Prostate gland (tissue), 2 donors: Measurements from ENCODE around the gene SCFD2. TPM values are rescaled to one million over a fixed set of nuclear protein-coding genes. Genes with fewer than 3 reads are reported as not detected.

Experiments
- DNase-seq: peaks from one replicate; pipeline ENCODE4 v3.0.0-alpha.2; 2019; ENCODE audit warnings: low spot score
- H3K27ac ChIP-seq, 2 donors: fragments of 200-600 bp; sonication (generic); 2 replicates each; pipeline ENCODE4 v1.5.1; 2017 to 2019
- H3K27me3 ChIP-seq: fragments of 200-600 bp; sonication (generic); replicated peaks from 2 replicates; pipeline ENCODE4 v1.5.1; 2019; ENCODE audit not compliant: insufficient read depth
- H3K36me3 ChIP-seq, 2 donors: fragments of 200-600 bp; sonication (generic); 1 replicate in 1 of 2; 2 replicates in 1 of 2; pipeline versions ENCODE4 v1.5.1 to v1.8.1; 2017 to 2019
- H3K4me1 ChIP-seq: fragments of 200-600 bp; sonication (generic); replicated peaks from 2 replicates; pipeline ENCODE4 v1.5.1; 2019
- H3K4me3 ChIP-seq, 2 donors: fragments of 200-600 bp; sonication (generic); 2 replicates each; pipeline ENCODE4 v1.5.1; 2017 to 2019
- H3K9me3 ChIP-seq: fragments of 200-600 bp; sonication (generic); 2 replicates; pipeline ENCODE4 v1.5.1; 2017
- CTCF ChIP-seq, 4 experiments: fragments of 200-600 bp in 2 of 4; fragments of 450-650 bp in 2 of 4; sonication (generic) in 2 of 4; IDR thresholded peaks; 1 replicate in 3 of 4; 2 replicates in 1 of 4; pipeline ENCODE4 v1.5.1; 2016 to 2019; ENCODE audit warnings: antibody characterized with exemption in 4 of 4, mild to moderate bottlenecking in 2 of 4, moderate library complexity in 2 of 4
- POLR2A ChIP-seq: fragments of 450-650 bp; IDR thresholded peaks from one replicate; pipeline ENCODE4 v1.6.1; 2016; ENCODE audit warnings: antibody characterized with exemption, mild to moderate bottlenecking
- POLR2AphosphoS5 ChIP-seq: sonication (generic); formaldehyde crosslinking; IDR thresholded peaks from one replicate; pipeline ENCODE4 v1.6.1; 2017; ENCODE audit warnings: antibody characterized with exemption
- WGBS: methylation state at CpG from one replicate; pipeline ENCODE4 v1.1.5; 2018; 5-methylcytosine and 5-hydroxymethylcytosine counted together
- intact Hi-C: fragments of 100-400 bp; cut with DNase I; formaldehyde crosslinking; loops from one replicate; pipeline ENCODE4 v1.14.2; 2022
- total RNA-seq, 2 donors: library from RNA; depleted of rRNA; stranded (reverse); fragments of >200 nt; gene quantifications; one replicate each; pipeline ENCODE4 v1.1.0, GENCODE V29; 2016

The SCFD2 gene
- total RNA-seq, 2 donors from 2014 or later, result 10.7 to 21.1 TPM

GRCh38 chr4:52966172-52966571, 399.7 kb downstream of the SCFD2 start:
- Histone ChIP-seq H3K9me3 (no peaks in the 10 kb centered on the region), H3K36me3 (no peaks in the 10 kb centered on the region), H3K4me1 (no peaks in the 10 kb centered on the region), H3K27me3 (no peaks in the 10 kb centered on the region), H3K4me3 (no peak overlapping the region), H3K27ac (no peak overlapping the region)
- WGBS, result 98% methylated on average over 5 of the region's 5 CpGs
- intact Hi-C loops, result no loop called here
- TF ChIP-seq POLR2AphosphoS5 (no peak), CTCF (IDR thresholded peaks at IDR 0.05) (no peak), POLR2A (no peak)
- no peak for DNase-seq

DNA sequence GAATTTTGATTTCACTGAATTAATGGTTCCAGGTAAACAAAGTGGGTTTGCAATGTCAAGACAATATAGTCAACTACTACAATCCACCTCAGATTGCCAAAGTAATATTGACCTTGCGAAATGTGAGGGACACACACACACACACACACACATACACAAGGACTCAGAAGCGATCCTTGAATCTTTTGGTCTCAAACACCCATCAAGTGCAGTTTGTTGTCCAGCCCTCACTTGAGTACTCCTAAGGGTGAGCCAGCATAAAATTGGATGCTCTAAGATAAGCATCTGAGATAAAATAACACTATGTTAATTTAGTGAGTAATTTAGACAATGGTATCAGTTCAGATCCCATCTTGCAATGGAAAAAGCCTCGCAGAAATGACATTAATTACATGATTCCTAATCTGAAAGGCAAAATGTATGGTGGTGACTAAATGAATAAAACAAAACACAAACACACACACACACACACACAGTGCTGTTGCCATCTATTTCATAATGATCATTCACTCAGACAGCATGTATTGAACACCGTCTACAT, 401.2 kb downstream of the SCFD2 start:
- Histone ChIP-seq H3K4me1 (no peaks in the 10 kb centered on the region), H3K4me3 (no peak overlapping the region), H3K27me3 (no peaks in the 10 kb centered on the region), H3K36me3 (no peaks in the 10 kb centered on the region), H3K27ac (no peak overlapping the region), H3K9me3 (no peaks in the 10 kb centered on the region)
- TF ChIP-seq POLR2A, result no peak
- TF ChIP-seq CTCF (IDR thresholded peaks at IDR 0.05), result no peak
- TF ChIP-seq POLR2AphosphoS5, result no peak
- intact Hi-C loops, result no loop called here
- DNase-seq, result no peak
- WGBS, result 92% methylated on average over 4 of the region's 4 CpGs

- Histone ChIP-seq H3K27ac (no peak overlapping the region), H3K4me1 (no peaks in the 10 kb centered on the region), H3K4me3 (no peak overlapping the region), H3K9me3 (no peaks in the 10 kb centered on the region), H3K27me3 (no peaks in the 10 kb centered on the region), H3K36me3 (no peaks in the 10 kb centered on the region)
- no peak for TF ChIP-seq CTCF (IDR thresholded peaks at IDR 0.05)
- TF ChIP-seq POLR2AphosphoS5, result no peak
- no peak for TF ChIP-seq POLR2A
- intact Hi-C loops, result no loop called here
- DNase-seq, result no peak
Observed at GRCh38 chr4:52964011-52964410, 401.9 kb downstream of the SCFD2 start.

DNA sequence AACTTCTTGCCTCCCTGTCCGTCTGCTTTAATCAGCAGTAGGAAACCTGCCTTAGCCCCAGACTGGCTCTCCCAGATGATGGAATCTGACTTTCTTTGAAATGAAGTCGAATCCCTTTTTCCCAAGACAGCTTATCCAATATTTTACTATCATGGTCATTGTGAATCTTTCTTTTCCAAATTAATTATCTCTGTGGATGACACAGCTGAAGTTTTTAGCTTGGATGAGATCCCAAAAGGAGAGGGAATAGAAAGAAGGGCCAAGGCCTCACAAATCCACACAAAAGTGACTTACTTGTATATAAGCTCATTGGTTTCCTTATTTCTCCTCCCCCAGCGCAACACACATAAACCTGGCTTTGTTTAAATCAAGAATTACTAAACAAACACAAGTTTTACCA, 403.1 kb downstream of the SCFD2 start:
- H3K4me3 ChIP-seq, result no peak overlapping the region
- DNase-seq, result no peak
- no peak for TF ChIP-seq CTCF (IDR thresholded peaks at IDR 0.05)
- TF ChIP-seq POLR2AphosphoS5, result no peak
- TF ChIP-seq POLR2A, result no peak
- H3K36me3 ChIP-seq, result no peaks in the 10 kb centered on the region
- H3K4me1 ChIP-seq, result no peaks in the 10 kb centered on the region
- intact Hi-C loops, result no loop called here
- H3K27me3 ChIP-seq, result no peaks in the 10 kb centered on the region
- 77% methylated on average over 3 of the region's 3 CpGs for WGBS
- no peak overlapping the region for H3K27ac ChIP-seq
- no peaks in the 10 kb centered on the region for H3K9me3 ChIP-seq

- no peak overlapping the region for H3K27ac ChIP-seq
- H3K36me3 ChIP-seq, result no peaks in the 10 kb centered on the region
- H3K9me3 ChIP-seq, result no peaks in the 10 kb centered on the region
- TF ChIP-seq POLR2A (no peak), POLR2AphosphoS5 (no peak), CTCF (IDR thresholded peaks at IDR 0.05) (no peak)
- intact Hi-C loops, result no loop called here
- no peaks in the 10 kb centered on the region for H3K4me1 ChIP-seq
- H3K27me3 ChIP-seq, result no peaks in the 10 kb centered on the region
- no peak for DNase-seq
- WGBS, result 97% methylated on average over 3 of the region's 3 CpGs
- no peak overlapping the region for H3K4me3 ChIP-seq
Observed at GRCh38 chr4:52961666-52962412, 404.0 kb downstream of the SCFD2 start.
